ENCODE results near the gene GRIN3A. TPM values are rescaled to one million over a fixed set of nuclear protein-coding genes. Genes with fewer than 3 reads are reported as not detected.
"Not testable (repeated sequence)": the region's sequence is repeated elsewhere in the genome, so short reads cannot be mapped to it uniquely, and the experiment has no call there.

The GRIN3A gene
- total RNA-seq, 1 experiment from 2014 or later: not detected

DNA sequence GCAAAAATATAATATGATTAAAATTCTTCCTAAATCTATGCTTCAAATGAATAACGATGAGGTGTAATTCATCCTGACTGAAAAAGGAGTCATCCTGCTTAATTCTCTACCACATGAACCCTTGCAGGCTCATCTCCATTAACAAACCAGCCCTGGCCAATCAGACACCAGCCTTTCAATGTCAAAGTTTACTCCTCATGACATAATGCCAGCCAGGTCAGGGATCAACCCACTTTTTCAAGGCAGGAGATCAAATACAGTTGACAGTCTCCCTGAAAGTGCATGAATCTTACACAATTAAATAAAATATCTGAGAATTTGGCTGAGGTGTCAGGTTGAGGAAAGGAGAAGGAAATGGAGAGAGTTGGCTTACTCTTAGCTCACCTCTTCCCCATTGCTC, 7.0 kb downstream of the GRIN3A start:
- H3K4me3 Mint-ChIP-seq (ENCODE audit: unreplicated experiment): no peak overlapping the region
- no peaks in the 10 kb centered on the region for H3K36me3 Mint-ChIP-seq (ENCODE audit: insufficient read depth, unreplicated experiment)
- H3K4me1 Mint-ChIP-seq (ENCODE audit: insufficient read depth, unreplicated experiment): no peaks in the 10 kb centered on the region
- H3K27ac Mint-ChIP-seq (ENCODE audit: low read depth, unreplicated experiment): no peak overlapping the region
- no TSS peak for BruUV-seq (replicated peaks)
- DNase-seq (ENCODE audit: unreplicated experiment): no peak
- ChIA-PET POLR2A (no interaction called here), CTCF (no interaction called here)
- TF ChIP-seq CTCF (IDR thresholded peaks at IDR 0.05; ENCODE audit: unreplicated experiment): no peak
- intact Hi-C loops (cut with micrococcal nuclease): no loop called here
- no peaks in the 10 kb centered on the region for H3K9me3 Mint-ChIP-seq (ENCODE audit: unreplicated experiment)
- H3K27me3 Mint-ChIP-seq (ENCODE audit: insufficient read depth, unreplicated experiment): peaks cover 74% of the 10 kb centered on the region

DNA sequence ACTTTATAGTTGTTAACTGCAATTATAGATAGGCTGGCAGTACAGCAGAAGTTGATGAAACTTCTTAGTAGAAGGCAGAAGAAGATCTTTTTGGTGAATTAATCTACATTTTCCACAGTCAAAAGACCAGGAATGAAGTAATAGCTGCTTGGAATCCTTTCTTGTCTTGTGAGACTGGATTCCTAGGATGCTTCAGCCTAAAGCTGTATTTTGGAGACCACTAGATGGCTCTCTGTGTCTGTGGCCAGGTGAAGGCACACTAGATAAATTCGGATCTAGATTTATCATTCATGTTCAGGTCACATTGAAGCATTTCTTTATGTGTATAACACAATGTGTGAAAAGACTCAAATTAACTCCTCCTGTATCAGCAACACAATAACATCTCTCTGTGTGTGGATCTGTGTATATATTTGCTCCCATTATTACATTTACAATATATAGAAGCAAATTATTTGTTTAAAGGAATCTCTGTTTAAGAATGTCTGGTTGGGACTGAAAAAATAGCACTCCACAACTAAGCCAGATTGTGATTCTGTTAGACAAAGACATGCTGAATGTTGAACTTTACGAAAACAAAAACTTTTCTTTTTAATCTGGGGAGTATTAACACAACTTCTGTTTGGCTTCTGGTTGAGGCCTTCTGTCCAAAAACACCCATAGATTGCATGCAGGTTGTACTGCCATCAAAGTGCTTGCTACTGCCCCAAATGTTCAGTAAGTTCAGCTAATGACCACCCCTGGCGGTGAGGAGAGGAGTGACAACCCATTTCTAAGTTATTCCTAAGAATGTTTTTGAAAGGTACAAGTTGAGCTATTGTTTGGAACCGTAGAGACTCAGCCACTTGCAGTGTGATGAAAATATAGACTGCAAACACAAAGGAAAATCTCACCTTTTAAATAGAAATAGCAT, 10.6 kb downstream of the GRIN3A start:
- H3K27me3 Mint-ChIP-seq (ENCODE audit: insufficient read depth, unreplicated experiment): peaks cover 57% of the 10 kb centered on the region
- POLR2A ChIA-PET: interaction anchor here (0.6 kb wide), 1 partner anchor 9 kb away, joined by 3 read pairs; no protein-coding TSS in a partner anchor
- peak; percentile 25 for TF ChIP-seq CTCF (IDR thresholded peaks at IDR 0.05; ENCODE audit: unreplicated experiment)
- H3K36me3 Mint-ChIP-seq (ENCODE audit: insufficient read depth, unreplicated experiment): no peaks in the 10 kb centered on the region
- no TSS peak for BruUV-seq (replicated peaks)
- H3K4me1 Mint-ChIP-seq (ENCODE audit: insufficient read depth, unreplicated experiment): no peaks in the 10 kb centered on the region
- intact Hi-C loops (cut with micrococcal nuclease): loop anchor here (1.0 kb wide), 1 partner anchor 126 kb away; no protein-coding TSS in a partner anchor
- CTCF ChIA-PET: interaction anchor here (0.6 to 1.9 kb wide), 12 partner anchors 8 to 674 kb away, joined by 3 to 9 read pairs (median 3); no protein-coding TSS in a partner anchor
- no peak overlapping the region for H3K27ac Mint-ChIP-seq (ENCODE audit: low read depth, unreplicated experiment)
- no peak overlapping the region for H3K4me3 Mint-ChIP-seq (ENCODE audit: unreplicated experiment)
- peak; percentile 47 for DNase-seq (ENCODE audit: unreplicated experiment)
- H3K9me3 Mint-ChIP-seq (ENCODE audit: unreplicated experiment): no peaks in the 10 kb centered on the region

GRCh38 chr9:101724271-101724670, 14.2 kb downstream of the GRIN3A start:
- not testable (repeated sequence) for BruUV-seq (replicated peaks)

GRCh38 chr9:101718192-101718591, 20.3 kb downstream of the GRIN3A start:
- Mint-ChIP-seq H3K4me3 (ENCODE audit: unreplicated experiment) (no peak overlapping the region), H3K27me3 (ENCODE audit: insufficient read depth, unreplicated experiment) (peaks cover 67% of the 10 kb centered on the region), H3K4me1 (ENCODE audit: insufficient read depth, unreplicated experiment) (no peaks in the 10 kb centered on the region), H3K9me3 (ENCODE audit: unreplicated experiment) (no peaks in the 10 kb centered on the region), H3K36me3 (ENCODE audit: insufficient read depth, unreplicated experiment) (no peaks in the 10 kb centered on the region), H3K27ac (ENCODE audit: low read depth, unreplicated experiment) (no peak overlapping the region)
- TF ChIP-seq CTCF (IDR thresholded peaks at IDR 0.05; ENCODE audit: unreplicated experiment): no peak
- ChIA-PET CTCF (interaction anchor here (1.9 kb wide), 1 partner anchor 10 kb away, joined by 5 read pairs; no protein-coding TSS in a partner anchor), POLR2A (interaction anchor here (1.2 kb wide), 1 partner anchor 10 kb away, joined by 3 read pairs; no protein-coding TSS in a partner anchor)
- intact Hi-C loops (cut with micrococcal nuclease): no loop called here
- BruUV-seq (replicated peaks): no TSS peak
- no peak for DNase-seq (ENCODE audit: unreplicated experiment)

More at GRCh38 chr9:101724271-101724670, 14.2 kb downstream of the GRIN3A start:
- DNase-seq (ENCODE audit: unreplicated experiment); H3K36me3 Mint-ChIP-seq (ENCODE audit: insufficient read depth, unreplicated experiment); H3K4me3 Mint-ChIP-seq (ENCODE audit: unreplicated experiment); POLR2A ChIA-PET; H3K4me1 Mint-ChIP-seq (ENCODE audit: insufficient read depth, unreplicated experiment); H3K27ac Mint-ChIP-seq (ENCODE audit: low read depth, unreplicated experiment); H3K9me3 Mint-ChIP-seq (ENCODE audit: unreplicated experiment); intact Hi-C loops (cut with micrococcal nuclease): not testable (repeated sequence)
- CTCF ChIA-PET: interaction anchor here (0.6 to 1.0 kb wide), 3 partner anchors 18 to 1655 kb away, joined by 3 read pairs; no protein-coding TSS in a partner anchor
- H3K27me3 Mint-ChIP-seq (ENCODE audit: insufficient read depth, unreplicated experiment): peaks cover 54% of the 10 kb centered on the region
